GM12891 (cell line): Measurements from ENCODE around the gene CLTCL1.

Experiments used
- PAX5 ChIP-seq: IDR thresholded peaks from 2 replicates; pipeline ENCODE4 v1.6.1; 2011; ENCODE audit warnings: low read length, moderate library complexity, mild to moderate bottlenecking; ENCODE audit not compliant: insufficient read depth, severe bottlenecking
- POLR2A ChIP-seq: IDR thresholded peaks from 2 replicates; pipeline ENCODE4 v1.6.1; 2011; ENCODE audit warnings: low read depth, low read length, control low read depth
- POLR2AphosphoS5 ChIP-seq: IDR thresholded peaks from 2 replicates; pipeline ENCODE4 v1.6.1; 2011; ENCODE audit warnings: low read depth, low read length, control low read depth
- POU2F2 ChIP-seq: IDR thresholded peaks from 2 replicates; pipeline ENCODE4 v1.6.1; 2011; ENCODE audit warnings: low read depth, mild to moderate bottlenecking, control low read depth, low read length, moderate library complexity
- SPI1 ChIP-seq: IDR thresholded peaks from 2 replicates; pipeline ENCODE4 v1.6.1; 2011; ENCODE audit warnings: low read depth, low read length, control low read depth
- TAF1 ChIP-seq: IDR thresholded peaks from 2 replicates; pipeline ENCODE4 v1.6.1; 2011; ENCODE audit warnings: low read depth, low read length, control low read depth

GRCh38 chr22:19265779-19266178 is 25.7 kb downstream of the CLTCL1 start:
- no peak for TF ChIP-seq SPI1
- TF ChIP-seq POLR2A: no peak
- TF ChIP-seq POLR2AphosphoS5: no peak
- no peak for TF ChIP-seq TAF1
- no peak for TF ChIP-seq POU2F2
- TF ChIP-seq PAX5: no peak
